VCaP (cell line): Measurements from ENCODE around the gene TLDC2.
"Not testable (repeated sequence)": the region's sequence is repeated elsewhere in the genome, so short reads cannot be mapped to it uniquely, and the experiment has no call there.

ENCODE experiments used
- H3K27ac ChIP-seq: fragments of 450-650 bp; 2 replicates; pipeline ENCODE4 v1.5.1; 2017
- CTCF ChIP-seq: fragments of 450-650 bp; conservative IDR thresholded peaks from 2 replicates; pipeline ENCODE4 v1.5.1; 2017; ENCODE audit warnings: mild to moderate bottlenecking, moderate library complexity

TLDC2 gene

GRCh38 chr20:36887752-36888090, 11.8 kb downstream of the TLDC2 start:
- no peak overlapping the region for H3K27ac ChIP-seq
- no peak for TF ChIP-seq CTCF

GRCh38 chr20:36888880-36889516, 13.1 kb downstream of the TLDC2 start:
- TF ChIP-seq CTCF: no peak

GRCh38 chr20:36890586-36890985, 14.6 kb downstream of the TLDC2 start:
- H3K27ac ChIP-seq: peak overlapping the region; percentile 42; the same call in 1 of the 2 replicates
- TF ChIP-seq CTCF: no peak

More at GRCh38 chr20:36888880-36889516, 13.1 kb downstream of the TLDC2 start:
- H3K27ac ChIP-seq: no peak overlapping the region

GRCh38 chr20:36891211-36891610, 15.3 kb downstream of the TLDC2 start:
- peak overlapping the region; percentile 42; the same call in 1 of the 2 replicates for H3K27ac ChIP-seq
- TF ChIP-seq CTCF: no peak

GRCh38 chr20:36893801-36894200, 17.9 kb downstream of the TLDC2 start:
- H3K27ac ChIP-seq: no peak overlapping the region
- no peak for TF ChIP-seq CTCF

GRCh38 chr20:36895036-36895435, 19.1 kb downstream of the TLDC2 start:
- no peak overlapping the region for H3K27ac ChIP-seq
- TF ChIP-seq CTCF: no peak

GRCh38 chr20:36904690-36905089, 28.8 kb downstream of the TLDC2 start:
- no peak for TF ChIP-seq CTCF
- no peak overlapping the region for H3K27ac ChIP-seq

GRCh38 chr20:36905566-36905965, 29.6 kb downstream of the TLDC2 start:
- not testable (repeated sequence) for H3K27ac ChIP-seq

- not testable (repeated sequence) for H3K27ac ChIP-seq
Measured at GRCh38 chr20:36906086-36906485, 30.1 kb downstream of the TLDC2 start.
